ENCODE measurements around the gene CD300H. TPM values are rescaled to one million over a fixed set of nuclear protein-coding genes. Genes with fewer than 3 reads are reported as not detected.
"Not testable (repeated sequence)": the region's sequence is repeated elsewhere in the genome, so short reads cannot be mapped to it uniquely, and the experiment has no call there.

CD300H gene
- total RNA-seq, 1 donor from 2014 or later, result not detected

GRCh38 chr17:74563358-74563757 is 4.0 kb downstream of the CD300H start:
- no peak for DNase-seq (ENCODE audit: low read depth)
- no peak for TF ChIP-seq CTCF (conservative IDR thresholded peaks at IDR 0.05; ENCODE audit: low read depth, low read length)

GRCh38 chr17:74561586-74561985 is 5.7 kb downstream of the CD300H start:
- no peak for DNase-seq (ENCODE audit: low read depth)
- H3K4me3 ChIP-seq (ENCODE audit: low read depth, low read length), result no peak overlapping the region
- no peak for TF ChIP-seq CTCF (conservative IDR thresholded peaks at IDR 0.05; ENCODE audit: low read depth, low read length)

More at GRCh38 chr17:74563358-74563757, 4.0 kb downstream of the CD300H start:
- no peak overlapping the region for H3K4me3 ChIP-seq (ENCODE audit: low read depth, low read length)

- DNase-seq (ENCODE audit: low read depth), result no peak
- H3K4me3 ChIP-seq (ENCODE audit: low read depth, low read length), result no peak overlapping the region
- TF ChIP-seq CTCF (conservative IDR thresholded peaks at IDR 0.05; ENCODE audit: low read depth, low read length), result no peak
These were observed 8.3 kb downstream of the CD300H start for GRCh38 chr17:74558882-74559519.

GRCh38 chr17:74558402-74558801 is 8.9 kb downstream of the CD300H start:
- H3K4me3 ChIP-seq (ENCODE audit: low read depth, low read length); DNase-seq (ENCODE audit: low read depth): not testable (repeated sequence)

- no peak overlapping the region for H3K4me3 ChIP-seq (ENCODE audit: low read depth, low read length)
- TF ChIP-seq CTCF (conservative IDR thresholded peaks at IDR 0.05; ENCODE audit: low read depth, low read length), result no peak
- DNase-seq (ENCODE audit: low read depth), result no peak
These were observed 11.8 kb downstream of the CD300H start for GRCh38 chr17:74555427-74555940.

GRCh38 chr17:74554909-74555308 is 12.4 kb downstream of the CD300H start:
- no peak for DNase-seq (ENCODE audit: low read depth)
- no peak overlapping the region for H3K4me3 ChIP-seq (ENCODE audit: low read depth, low read length)
- no peak for TF ChIP-seq CTCF (conservative IDR thresholded peaks at IDR 0.05; ENCODE audit: low read depth, low read length)

GRCh38 chr17:74552037-74552436 is 15.3 kb downstream of the CD300H start:
- no peak for DNase-seq (ENCODE audit: low read depth)
- no peak for TF ChIP-seq CTCF (conservative IDR thresholded peaks at IDR 0.05; ENCODE audit: low read depth, low read length)
- H3K4me3 ChIP-seq (ENCODE audit: low read depth, low read length), result no peak overlapping the region

Data from epithelial cell of proximal tubule (primary cell).